PC-9 (cell line): ENCODE measurements around the gene SPEM2.

Source experiments
- EZH2 ChIP-seq: fragments of 200-600 bp; sonication (generic); IDR thresholded peaks from 2 replicates; pipeline ENCODE4 v1.8.0; 2017; ENCODE audit warnings: antibody characterized with exemption, low read depth
- TF ChIP-seq, protein P1 (sequence below): fragments of 200-600 bp; sonication (generic); conservative IDR thresholded peaks from 2 replicates; pipeline ENCODE4 v1.6.1; 2017; ENCODE audit warnings: mixed run types, antibody characterized with exemption, mild to moderate bottlenecking, moderate library complexity

GRCh38 chr17:7384489-7385081 lies 40.8 kb upstream of the SPEM2 start:
- TF ChIP-seq, protein P1, sequence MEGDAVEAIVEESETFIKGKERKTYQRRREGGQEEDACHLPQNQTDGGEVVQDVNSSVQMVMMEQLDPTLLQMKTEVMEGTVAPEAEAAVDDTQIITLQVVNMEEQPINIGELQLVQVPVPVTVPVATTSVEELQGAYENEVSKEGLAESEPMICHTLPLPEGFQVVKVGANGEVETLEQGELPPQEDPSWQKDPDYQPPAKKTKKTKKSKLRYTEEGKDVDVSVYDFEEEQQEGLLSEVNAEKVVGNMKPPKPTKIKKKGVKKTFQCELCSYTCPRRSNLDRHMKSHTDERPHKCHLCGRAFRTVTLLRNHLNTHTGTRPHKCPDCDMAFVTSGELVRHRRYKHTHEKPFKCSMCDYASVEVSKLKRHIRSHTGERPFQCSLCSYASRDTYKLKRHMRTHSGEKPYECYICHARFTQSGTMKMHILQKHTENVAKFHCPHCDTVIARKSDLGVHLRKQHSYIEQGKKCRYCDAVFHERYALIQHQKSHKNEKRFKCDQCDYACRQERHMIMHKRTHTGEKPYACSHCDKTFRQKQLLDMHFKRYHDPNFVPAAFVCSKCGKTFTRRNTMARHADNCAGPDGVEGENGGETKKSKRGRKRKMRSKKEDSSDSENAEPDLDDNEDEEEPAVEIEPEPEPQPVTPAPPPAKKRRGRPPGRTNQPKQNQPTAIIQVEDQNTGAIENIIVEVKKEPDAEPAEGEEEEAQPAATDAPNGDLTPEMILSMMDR, result no peak
- no peak for TF ChIP-seq EZH2
